Breast epithelium (tissue), 4 donors: ENCODE results near the gene PTCD2. TPM values are rescaled to one million over a fixed set of nuclear protein-coding genes. Genes with fewer than 3 reads are reported as not detected.
"Not testable (repeated sequence)": the region's sequence is repeated elsewhere in the genome, so short reads cannot be mapped to it uniquely, and the experiment has no call there.

Experiments
- DNase-seq, 2 donors: peaks; one replicate each; pipeline ENCODE4 v3.0.0-alpha.2; 2019; ENCODE audit warnings: low spot score in 2 of 2
- H3K27ac ChIP-seq, 2 donors: fragments of 200-600 bp; sonication (generic) in 1 of 2; one replicate each; pipeline ENCODE4 v1.5.1; 2016 to 2019; ENCODE audit warnings: mild to moderate bottlenecking in 1 of 2
- H3K27me3 ChIP-seq, 2 donors: fragments of 200-600 bp; sonication (generic) in 1 of 2; one replicate each; pipeline versions ENCODE4 v1.5.1 to v1.6.0; 2017 to 2019; ENCODE audit warnings: control low read depth in 1 of 2, mild to moderate bottlenecking in 1 of 2
- H3K36me3 ChIP-seq: fragments of 200-600 bp; one replicate; pipeline ENCODE4 v1.5.1; 2019
- H3K4me1 ChIP-seq, 2 donors: fragments of 200-600 bp; sonication (generic); one replicate each; pipeline ENCODE4 v1.5.1; 2016 to 2019; ENCODE audit warnings: control low read depth in 1 of 2
- H3K4me3 ChIP-seq, 3 donors: fragments of 200-600 bp; sonication (generic); 1 replicate in 2 of 3; 2 replicates in 1 of 3; pipeline ENCODE4 v1.5.1; 2016 to 2019; ENCODE audit warnings: mild to moderate bottlenecking in 3 of 3, moderate library complexity in 2 of 3
- H3K9me3 ChIP-seq, 2 donors: fragments of 200-600 bp; sonication (generic) in 1 of 2; one replicate each; pipeline ENCODE4 v1.5.1; 2016 to 2019; ENCODE audit warnings: control low read depth in 1 of 2
- POLR2A ChIP-seq: fragments of 450-650 bp; IDR thresholded peaks from one replicate; pipeline ENCODE4 v1.6.1; 2016; ENCODE audit warnings: antibody characterized with exemption, mild to moderate bottlenecking, moderate library complexity
- POLR2AphosphoS5 ChIP-seq, 3 donors: sonication (generic); formaldehyde crosslinking; IDR thresholded peaks; one replicate each; pipeline ENCODE4 v1.6.1; 2017; ENCODE audit warnings: antibody characterized with exemption in 3 of 3
- intact Hi-C: fragments of 100-400 bp; cut with DNase I; formaldehyde crosslinking; loops from one replicate; pipeline ENCODE4 v1.15.1; 2023; ENCODE audit warnings: low total_unique reads
- total RNA-seq, 3 donors: library from RNA; depleted of rRNA; stranded (reverse); fragments of >200 nt; gene quantifications; one replicate each; pipeline ENCODE4 v1.1.0, GENCODE V29; 2016
- TF ChIP-seq, protein P1 (sequence below), 3 donors: fragments of 450-650 bp; IDR thresholded peaks; one replicate each; pipeline ENCODE4 v1.5.1; 2016 to 2017; ENCODE audit warnings: antibody characterized with exemption in 3 of 3, mild to moderate bottlenecking in 3 of 3, moderate library complexity in 3 of 3

Gene PTCD2
- total RNA-seq, 3 donors from 2014 or later = 5.6 to 10.1 (median 7.5) TPM

DNA sequence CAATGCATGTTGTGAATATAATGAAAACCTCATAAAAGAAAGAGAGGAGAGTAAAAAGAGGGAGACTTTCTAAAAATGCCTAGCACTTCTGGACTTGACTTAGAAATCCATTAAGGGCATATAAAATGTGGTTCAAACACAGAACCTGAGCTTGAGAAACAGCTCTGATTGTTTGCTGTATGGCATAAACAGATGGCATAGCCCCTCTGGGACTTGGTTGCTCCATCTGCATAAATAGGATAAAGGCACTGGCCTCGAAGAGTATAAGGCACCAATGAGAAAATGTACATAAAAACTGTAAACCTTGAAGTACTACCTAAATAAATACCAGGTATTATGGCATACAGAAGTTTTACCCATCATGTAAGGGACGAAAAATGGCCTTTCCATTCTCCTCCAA, 23.9 kb upstream of the PTCD2 start:
- intact Hi-C loops = no loop called here
- DNase-seq = no peak
- H3K27ac ChIP-seq = no peak overlapping the region
- no peaks in the 10 kb centered on the region for H3K9me3 ChIP-seq
- H3K36me3 ChIP-seq = no peaks in the 10 kb centered on the region
- no peaks in the 10 kb centered on the region for H3K27me3 ChIP-seq
- TF ChIP-seq POLR2A = no peak
- TF ChIP-seq, protein P1, sequence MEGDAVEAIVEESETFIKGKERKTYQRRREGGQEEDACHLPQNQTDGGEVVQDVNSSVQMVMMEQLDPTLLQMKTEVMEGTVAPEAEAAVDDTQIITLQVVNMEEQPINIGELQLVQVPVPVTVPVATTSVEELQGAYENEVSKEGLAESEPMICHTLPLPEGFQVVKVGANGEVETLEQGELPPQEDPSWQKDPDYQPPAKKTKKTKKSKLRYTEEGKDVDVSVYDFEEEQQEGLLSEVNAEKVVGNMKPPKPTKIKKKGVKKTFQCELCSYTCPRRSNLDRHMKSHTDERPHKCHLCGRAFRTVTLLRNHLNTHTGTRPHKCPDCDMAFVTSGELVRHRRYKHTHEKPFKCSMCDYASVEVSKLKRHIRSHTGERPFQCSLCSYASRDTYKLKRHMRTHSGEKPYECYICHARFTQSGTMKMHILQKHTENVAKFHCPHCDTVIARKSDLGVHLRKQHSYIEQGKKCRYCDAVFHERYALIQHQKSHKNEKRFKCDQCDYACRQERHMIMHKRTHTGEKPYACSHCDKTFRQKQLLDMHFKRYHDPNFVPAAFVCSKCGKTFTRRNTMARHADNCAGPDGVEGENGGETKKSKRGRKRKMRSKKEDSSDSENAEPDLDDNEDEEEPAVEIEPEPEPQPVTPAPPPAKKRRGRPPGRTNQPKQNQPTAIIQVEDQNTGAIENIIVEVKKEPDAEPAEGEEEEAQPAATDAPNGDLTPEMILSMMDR (IDR thresholded peaks at IDR 0.05) = no peak
- TF ChIP-seq POLR2AphosphoS5 (IDR thresholded peaks at IDR 0.05) = no peak
- no peak overlapping the region for H3K4me3 ChIP-seq
- H3K4me1 ChIP-seq = no peaks in the 10 kb centered on the region

DNA sequence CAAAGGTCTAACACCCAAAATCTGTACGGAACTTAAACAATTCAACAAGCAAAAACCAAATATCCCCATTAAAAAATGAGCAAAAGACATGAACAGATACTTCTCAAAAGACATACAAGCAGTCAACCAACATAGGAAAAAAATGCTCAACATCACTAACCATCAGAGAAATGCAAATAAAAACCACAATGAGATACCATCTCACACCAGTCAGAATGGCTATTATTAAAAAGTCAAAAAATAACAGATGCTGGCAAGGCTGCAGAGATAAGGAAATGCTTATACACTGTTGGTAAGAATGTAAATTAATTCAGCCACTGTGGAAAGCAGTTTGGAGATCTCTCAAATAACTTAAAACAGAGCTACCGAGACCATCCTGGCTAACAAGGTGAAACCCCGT, 22.0 kb upstream of the PTCD2 start:
- H3K9me3 ChIP-seq, H3K27ac ChIP-seq, H3K36me3 ChIP-seq, H3K27me3 ChIP-seq, DNase-seq, intact Hi-C loops, H3K4me3 ChIP-seq, H3K4me1 ChIP-seq: not testable (repeated sequence)

DNA sequence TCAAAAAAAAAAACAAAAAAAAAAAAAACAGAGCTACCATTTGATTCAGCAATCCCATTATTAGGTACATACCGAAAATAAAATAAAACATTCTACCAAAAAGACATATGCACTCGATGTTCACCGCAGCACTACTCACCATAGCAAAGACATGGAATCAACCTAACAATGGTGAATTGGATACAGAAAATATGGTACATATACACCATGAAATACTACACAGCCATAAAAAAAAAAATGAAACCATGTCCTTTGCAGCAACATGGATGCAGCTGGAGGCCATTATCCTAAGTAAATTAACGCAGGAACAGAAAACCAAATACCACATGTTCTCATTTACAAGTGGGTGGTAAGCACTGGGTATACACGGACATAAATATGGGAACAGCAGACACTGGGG, 21.5 kb upstream of the PTCD2 start:
- no peaks in the 10 kb centered on the region for H3K9me3 ChIP-seq
- no peak overlapping the region for H3K4me3 ChIP-seq
- no peaks in the 10 kb centered on the region for H3K27me3 ChIP-seq
- no peak overlapping the region for H3K27ac ChIP-seq
- TF ChIP-seq, protein P1 (IDR thresholded peaks at IDR 0.05) = no peak
- no peak for TF ChIP-seq POLR2AphosphoS5 (IDR thresholded peaks at IDR 0.05)
- TF ChIP-seq POLR2A = no peak
- no peak for DNase-seq
- no peaks in the 10 kb centered on the region for H3K4me1 ChIP-seq
- no peaks in the 10 kb centered on the region for H3K36me3 ChIP-seq
- intact Hi-C loops = no loop called here

DNA sequence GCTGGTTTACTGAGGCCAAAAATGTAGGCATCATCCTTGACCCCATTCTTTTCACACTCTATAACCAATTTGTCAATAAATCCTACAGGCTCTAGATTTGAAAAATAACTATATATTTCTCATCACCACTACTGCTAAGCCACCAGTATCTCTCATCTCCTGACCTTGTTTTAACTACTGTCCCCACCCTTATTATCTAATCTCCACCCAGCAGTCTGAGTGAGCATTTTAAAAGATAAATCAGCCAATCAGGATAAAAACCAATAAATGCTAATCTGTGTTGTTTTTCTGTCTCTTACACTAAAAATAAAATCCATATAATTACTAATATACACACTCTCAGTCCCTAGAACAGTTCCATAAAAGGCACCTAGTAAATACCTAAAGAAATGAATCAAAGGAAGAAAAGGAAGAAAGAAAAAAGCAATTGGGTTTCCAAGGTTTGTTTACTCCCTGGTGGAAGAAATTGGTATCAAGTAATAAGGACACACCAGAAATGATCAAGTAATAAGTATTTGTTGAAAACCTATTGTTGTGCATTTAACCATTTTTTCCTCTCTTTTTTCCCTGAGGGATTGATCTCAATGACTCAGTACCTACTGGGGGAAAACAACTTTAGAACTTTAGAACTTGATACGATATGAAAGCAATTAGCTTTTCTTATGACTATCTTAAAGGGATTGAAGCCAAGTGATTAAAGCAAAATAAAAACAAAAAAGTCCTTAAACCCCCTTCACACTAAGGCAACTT, 19.4 kb upstream of the PTCD2 start:
- Histone ChIP-seq H3K4me1 (no peaks in the 10 kb centered on the region), H3K4me3 (no peak overlapping the region), H3K27ac (no peak overlapping the region), H3K27me3 (no peaks in the 10 kb centered on the region), H3K36me3 (no peaks in the 10 kb centered on the region), H3K9me3 (no peaks in the 10 kb centered on the region)
- intact Hi-C loops = loop anchor here (5.0 kb wide), 1 partner anchor 788 kb away; no protein-coding TSS in a partner anchor
- TF ChIP-seq POLR2AphosphoS5 (IDR thresholded peaks at IDR 0.05) (no peak), POLR2A (no peak)
- TF ChIP-seq, protein P1 (IDR thresholded peaks at IDR 0.05) = no peak
- DNase-seq = no peak

DNA sequence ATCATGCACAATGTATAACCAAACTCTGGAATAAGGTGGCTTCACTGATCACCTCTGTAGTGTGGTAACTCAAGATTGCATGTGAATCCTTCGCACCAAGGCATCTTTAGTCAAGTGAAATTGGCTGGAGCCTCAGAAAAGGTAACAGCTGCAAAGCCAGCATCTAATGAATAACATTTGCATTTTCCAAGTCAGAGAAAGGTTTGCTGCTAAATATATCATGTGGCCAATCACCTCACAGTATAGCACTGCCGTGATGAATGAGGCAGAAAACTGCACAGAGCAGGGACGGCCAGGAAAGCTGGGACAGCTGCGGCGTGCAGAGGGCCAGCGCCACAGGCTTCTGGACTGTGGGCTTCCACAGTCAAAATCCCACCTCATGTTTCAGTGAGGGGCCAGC, 18.6 kb upstream of the PTCD2 start:
- DNase-seq = no peak
- Histone ChIP-seq H3K4me3 (no peak overlapping the region), H3K36me3 (no peaks in the 10 kb centered on the region), H3K27me3 (no peaks in the 10 kb centered on the region), H3K4me1 (no peaks in the 10 kb centered on the region), H3K9me3 (no peaks in the 10 kb centered on the region), H3K27ac (no peak overlapping the region)
- TF ChIP-seq, protein P1 (IDR thresholded peaks at IDR 0.05) = no peak
- TF ChIP-seq POLR2A = no peak
- no peak for TF ChIP-seq POLR2AphosphoS5 (IDR thresholded peaks at IDR 0.05)
- intact Hi-C loops = loop anchor here (5.0 kb wide), 1 partner anchor 789 kb away; no protein-coding TSS in a partner anchor
